ENCODE data around the gene PNPLA7.
"Not testable (repeated sequence)": the region's sequence is repeated elsewhere in the genome, so short reads cannot be mapped to it uniquely, and the experiment has no call there.

PNPLA7 gene

GRCh38 chr9:137540536-137540935 is 9.7 kb downstream of the PNPLA7 start:
- DNase-seq (ENCODE audit: low read depth in 2 of 2) = no peak

- no peak for DNase-seq (ENCODE audit: low read depth in 2 of 2)
Observed at GRCh38 chr9:137538058-137538457, 12.1 kb downstream of the PNPLA7 start.

GRCh38 chr9:137536594-137537131 is 13.5 kb downstream of the PNPLA7 start:
- DNase-seq (ENCODE audit: low read depth in 2 of 2) = not testable (repeated sequence)

GRCh38 chr9:137535120-137535428 is 15.1 kb downstream of the PNPLA7 start:
- DNase-seq (ENCODE audit: low read depth in 2 of 2) = no peak

GRCh38 chr9:137534256-137535119 is 15.7 kb downstream of the PNPLA7 start:
- DNase-seq (ENCODE audit: low read depth in 2 of 2) = no peak

- DNase-seq (ENCODE audit: low read depth in 2 of 2) = not testable (repeated sequence)
Observed at GRCh38 chr9:137532891-137533468, 17.2 kb downstream of the PNPLA7 start.

- no peak for DNase-seq (ENCODE audit: low read depth in 2 of 2)
Observed at GRCh38 chr9:137531099-137531765, 19.0 kb downstream of the PNPLA7 start.

- DNase-seq (ENCODE audit: low read depth in 2 of 2) = no peak
Observed at GRCh38 chr9:137530331-137530730, 19.9 kb downstream of the PNPLA7 start.

GRCh38 chr9:137524981-137525317 is 25.3 kb downstream of the PNPLA7 start:
- DNase-seq (ENCODE audit: low read depth in 2 of 2) = no peak

GRCh38 chr9:137524161-137524980 is 25.8 kb downstream of the PNPLA7 start:
- no peak for DNase-seq (ENCODE audit: low read depth in 2 of 2)

GRCh38 chr9:137522746-137523455 is 27.3 kb downstream of the PNPLA7 start:
- no peak for DNase-seq (ENCODE audit: low read depth in 2 of 2)

- no peak for DNase-seq (ENCODE audit: low read depth in 2 of 2)
Observed at GRCh38 chr9:137521405-137521985, 28.7 kb downstream of the PNPLA7 start.

GRCh38 chr9:137520614-137521404 is 29.4 kb downstream of the PNPLA7 start:
- no peak for DNase-seq (ENCODE audit: low read depth in 2 of 2)

GRCh38 chr9:137519553-137519952 is 30.6 kb downstream of the PNPLA7 start:
- DNase-seq (ENCODE audit: low read depth in 2 of 2) = no peak

GRCh38 chr9:137518661-137519459 is 31.3 kb downstream of the PNPLA7 start:
- DNase-seq (ENCODE audit: low read depth in 2 of 2) = not testable (repeated sequence)

- no peak for DNase-seq (ENCODE audit: low read depth in 2 of 2)
Observed at GRCh38 chr9:137516144-137516917, 33.9 kb downstream of the PNPLA7 start.

GRCh38 chr9:137515338-137515724 is 34.9 kb downstream of the PNPLA7 start:
- no peak for DNase-seq (ENCODE audit: low read depth in 2 of 2)

GRCh38 chr9:137514691-137515337 is 35.4 kb downstream of the PNPLA7 start:
- DNase-seq (ENCODE audit: low read depth in 2 of 2) = no peak
